GM21390 (cell line): ENCODE measurements around the gene KCNA10.
"Not testable (repeated sequence)": the region's sequence is repeated elsewhere in the genome, so short reads cannot be mapped to it uniquely, and the experiment has no call there.

ENCODE experiments used
- ATAC-seq: cut with Tn5 transposase; IDR thresholded peaks from one replicate; pipeline ENCODE4 v1.9.1; 2021; ENCODE audit not compliant: unreplicated experiment

KCNA10 gene

GRCh38 chr1:110535985-110536384, 17.0 kb upstream of the KCNA10 start:
- ATAC-seq = no peak

- ATAC-seq = no peak
Observed at GRCh38 chr1:110533230-110533629, 14.3 kb upstream of the KCNA10 start.

- no peak for ATAC-seq
Observed at GRCh38 chr1:110529011-110529410, 10.0 kb upstream of the KCNA10 start.

GRCh38 chr1:110526201-110526780, 7.3 kb upstream of the KCNA10 start:
- ATAC-seq = no peak

- ATAC-seq = no peak
Observed at GRCh38 chr1:110525249-110525595, 6.2 kb upstream of the KCNA10 start.

- ATAC-seq = no peak
Observed at GRCh38 chr1:110524311-110525248, 5.6 kb upstream of the KCNA10 start.

GRCh38 chr1:110523011-110523410, 4.0 kb upstream of the KCNA10 start:
- no peak for ATAC-seq

- ATAC-seq = no peak
Observed at GRCh38 chr1:110522560-110522959, 3.6 kb upstream of the KCNA10 start.

GRCh38 chr1:110520827-110521226, 1.9 kb upstream of the KCNA10 start:
- ATAC-seq = no peak

- ATAC-seq = no peak
Observed at GRCh38 chr1:110515891-110516290, 3.1 kb downstream of the KCNA10 start.

GRCh38 chr1:110515041-110515440, 3.9 kb downstream of the KCNA10 start:
- no peak for ATAC-seq

- ATAC-seq = no peak
Observed at GRCh38 chr1:110513511-110513910, 5.5 kb downstream of the KCNA10 start.

- ATAC-seq = no peak
Observed at GRCh38 chr1:110511436-110511835, 7.5 kb downstream of the KCNA10 start.

- ATAC-seq = not testable (repeated sequence)
Observed at GRCh38 chr1:110510921-110511320, 8.1 kb downstream of the KCNA10 start.

- ATAC-seq = no peak
Observed at GRCh38 chr1:110509655-110510054, 9.3 kb downstream of the KCNA10 start.

GRCh38 chr1:110508028-110508940, 10.7 kb downstream of the KCNA10 start:
- no peak for ATAC-seq

- no peak for ATAC-seq
Observed at GRCh38 chr1:110506541-110506940, 12.4 kb downstream of the KCNA10 start.

- ATAC-seq = no peak
Observed at GRCh38 chr1:110505596-110505995, 13.4 kb downstream of the KCNA10 start.

GRCh38 chr1:110504226-110504625, 14.7 kb downstream of the KCNA10 start:
- ATAC-seq = no peak

GRCh38 chr1:110503471-110503870, 15.5 kb downstream of the KCNA10 start:
- ATAC-seq = no peak

GRCh38 chr1:110502402-110503151, 16.4 kb downstream of the KCNA10 start:
- no peak for ATAC-seq
